ENCODE data around the gene OTOP1.

- no peak for TF ChIP-seq CTCF (IDR thresholded peaks at IDR 0.05)
- TF ChIP-seq POLR2A (IDR thresholded peaks at IDR 0.05): no peak
Observed at GRCh38 chr4:4260185-4260751, 33.5 kb upstream of the OTOP1 start.
